Measurements from ENCODE around the gene MCF2L.

The MCF2L gene

GRCh38 chr13:113018676-113019465, 49.9 kb downstream of the MCF2L start:
- DNase-seq (ENCODE audit: low read depth) = no peak
- no peak overlapping the region for H3K4me3 ChIP-seq (ENCODE audit: control insufficient read depth, low read depth, low read length)
- no peak for TF ChIP-seq CTCF (IDR thresholded peaks at IDR 0.05; ENCODE audit: control insufficient read depth, insufficient read depth, low read depth, low read length, missing control alignments)

GRCh38 chr13:113020323-113021080, 51.5 kb downstream of the MCF2L start:
- DNase-seq (ENCODE audit: low read depth) = no peak
- H3K4me3 ChIP-seq (ENCODE audit: control insufficient read depth, low read depth, low read length) = no peak overlapping the region
- TF ChIP-seq CTCF (IDR thresholded peaks at IDR 0.05; ENCODE audit: control insufficient read depth, insufficient read depth, low read depth, low read length, missing control alignments) = no peak

DNA sequence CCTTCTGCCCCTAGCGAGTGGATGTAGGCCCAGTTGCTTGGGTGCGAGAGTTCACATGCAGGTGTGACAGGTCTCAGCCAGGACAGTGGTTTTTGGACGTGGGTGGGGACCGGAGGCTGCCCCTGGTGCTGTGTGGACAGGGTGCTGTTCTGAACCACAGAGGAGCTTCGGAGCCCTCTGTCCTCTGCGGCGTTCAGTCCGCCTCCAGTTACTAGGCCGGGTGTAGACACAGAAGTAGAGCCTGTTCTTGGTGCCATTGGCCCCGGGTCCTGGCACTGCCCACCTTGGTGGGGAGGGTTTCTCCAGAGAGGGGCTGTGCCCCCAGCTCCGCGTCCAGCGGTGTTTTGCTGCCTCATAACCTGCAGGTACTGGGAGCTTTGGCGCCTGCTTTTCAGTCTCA, 52.4 kb downstream of the MCF2L start:
- TF ChIP-seq CTCF (IDR thresholded peaks at IDR 0.05; ENCODE audit: control insufficient read depth, insufficient read depth, low read depth, low read length, missing control alignments) = no peak
- no peak overlapping the region for H3K4me3 ChIP-seq (ENCODE audit: control insufficient read depth, low read depth, low read length)
- DNase-seq (ENCODE audit: low read depth) = no peak

- no peak overlapping the region for H3K4me3 ChIP-seq (ENCODE audit: control insufficient read depth, low read depth, low read length)
- no peak for DNase-seq (ENCODE audit: low read depth)
- no peak for TF ChIP-seq CTCF (IDR thresholded peaks at IDR 0.05; ENCODE audit: control insufficient read depth, insufficient read depth, low read depth, low read length, missing control alignments)
These were observed 52.8 kb downstream of the MCF2L start for GRCh38 chr13:113021811-113022210.

DNA sequence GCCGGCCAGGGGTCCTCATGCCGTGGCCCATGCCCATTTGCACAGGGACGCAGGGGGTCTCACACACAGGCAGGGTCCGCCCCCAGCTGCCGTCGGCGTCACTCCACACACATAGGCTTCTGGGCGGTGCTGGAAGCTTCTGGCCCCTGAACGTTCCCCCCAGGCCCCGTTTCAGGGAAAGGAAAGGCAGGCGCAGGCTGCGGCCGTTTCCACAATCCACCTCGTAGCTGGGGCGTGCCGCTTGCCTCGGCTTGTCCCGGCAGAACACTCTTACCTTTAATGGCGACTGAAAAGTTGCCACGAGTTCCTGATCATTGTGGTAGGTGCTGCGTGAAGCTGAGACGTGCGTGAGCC, 53.4 kb downstream of the MCF2L start:
- TF ChIP-seq CTCF (IDR thresholded peaks at IDR 0.05; ENCODE audit: control insufficient read depth, insufficient read depth, low read depth, low read length, missing control alignments) = no peak
- H3K4me3 ChIP-seq (ENCODE audit: control insufficient read depth, low read depth, low read length) = no peak overlapping the region
- no peak for DNase-seq (ENCODE audit: low read depth)

- no peak for DNase-seq (ENCODE audit: low read depth)
- no peak overlapping the region for H3K4me3 ChIP-seq (ENCODE audit: control insufficient read depth, low read depth, low read length)
- no peak for TF ChIP-seq CTCF (IDR thresholded peaks at IDR 0.05; ENCODE audit: control insufficient read depth, insufficient read depth, low read depth, low read length, missing control alignments)
These were observed 53.9 kb downstream of the MCF2L start for GRCh38 chr13:113022745-113023574.
